Activated naive CD8-positive, alpha-beta T cell treated with anti-CD3 and anti-CD28 coated beads, Interleukin-2, amount 10 ng/mL, durations not matched to agents 7 days and 5 days (primary cell): Measurements from ENCODE around the gene ZNF576. TPM values are rescaled to one million over a fixed set of nuclear protein-coding genes. Genes with fewer than 3 reads are reported as not detected.
"Not testable (repeated sequence)": the region's sequence is repeated elsewhere in the genome, so short reads cannot be mapped to it uniquely, and the experiment has no call there.

Experiments
- ATAC-seq: fragments of 150-1000 bp; cut with Tn5 transposase; one replicate; pipeline ENCODE4 v1.10.0; 2021; ENCODE audit warnings: low read depth, moderate library complexity
- POLR2A ChIA-PET: fragments of 350-600 bp; sonication (Branson Sonifier 250); formaldehyde crosslinking; loops from one replicate; lab custom pipeline; 2021; ENCODE audit warnings: antibody characterized with exemption; lab: Charles Lee
- DNase-seq: peaks from one replicate; pipeline ENCODE4 v3.0.0; 2021
- H3K27ac Mint-ChIP-seq: one replicate; pipeline ENCODE4 v1.8.0; 2022; ENCODE audit warnings: mild to moderate bottlenecking, mixed read lengths
- H3K27me3 Mint-ChIP-seq: one replicate; pipeline ENCODE4 v1.8.0; 2022; ENCODE audit warnings: mild to moderate bottlenecking, moderate library complexity, mixed read lengths
- H3K36me3 Mint-ChIP-seq: one replicate; pipeline ENCODE4 v1.8.0; 2021; ENCODE audit warnings: mild to moderate bottlenecking, mixed read lengths
- H3K4me1 Mint-ChIP-seq: one replicate; pipeline ENCODE4 v1.8.0; 2021; ENCODE audit warnings: mixed read lengths
- H3K4me3 Mint-ChIP-seq: one replicate; pipeline ENCODE4 v1.8.0; 2022; ENCODE audit warnings: mild to moderate bottlenecking, moderate library complexity, mixed read lengths
- H3K9me3 Mint-ChIP-seq: one replicate; pipeline ENCODE4 v1.8.0; 2021; ENCODE audit warnings: mixed read lengths
- total RNA-seq, 2 experiments: library from RNA; stranded (reverse); gene quantifications; one replicate each; pipeline ENCODE4 v1.2.3, GENCODE V29; 2021

Gene ZNF576
- total RNA-seq, 2 experiments from 2014 or later = 15.3 to 17.8 TPM

DNA sequence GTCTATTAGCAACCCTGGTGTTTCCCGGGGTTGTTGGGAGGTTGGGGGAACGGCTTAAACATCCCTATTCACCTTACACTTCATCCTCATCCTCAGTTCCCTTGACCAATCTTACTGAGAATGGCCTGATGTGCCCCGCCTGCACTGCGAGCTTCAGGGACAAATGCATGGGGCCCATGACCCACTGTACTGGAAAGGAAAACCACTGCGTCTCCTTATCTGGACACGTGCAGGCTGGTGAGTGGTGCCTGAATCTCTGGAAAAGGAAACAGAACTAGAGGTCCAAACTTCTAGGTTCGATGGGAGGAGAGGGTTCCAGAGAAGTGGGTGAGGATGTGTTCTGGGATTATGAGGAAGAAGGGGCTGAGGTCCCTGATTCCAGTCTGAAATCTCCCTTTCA, 14.9 kb upstream of the ZNF576 start:
- H3K27ac Mint-ChIP-seq = peak overlapping the region; percentile 96
- H3K27me3 Mint-ChIP-seq = no peaks in the 10 kb centered on the region

GRCh38 chr19:43582495-43582894, 13.9 kb upstream of the ZNF576 start:
- H3K36me3 Mint-ChIP-seq = peaks cover 26% of the 10 kb centered on the region
- H3K4me1 Mint-ChIP-seq = peaks cover 28% of the 10 kb centered on the region
- no peaks in the 10 kb centered on the region for H3K9me3 Mint-ChIP-seq
- POLR2A ChIA-PET = interaction anchor here (0.7 kb wide), 1 partner anchor 50 kb away, joined by 3 read pairs; the partner anchor contains the start of gene ZNF575
- no peak overlapping the region for H3K27ac Mint-ChIP-seq
- no peak for ATAC-seq
- DNase-seq = no peak
- no peaks in the 10 kb centered on the region for H3K27me3 Mint-ChIP-seq
- H3K4me3 Mint-ChIP-seq = no peak overlapping the region

More for the DNA sequence above, 14.9 kb upstream of the ZNF576 start:
- H3K9me3 Mint-ChIP-seq = no peaks in the 10 kb centered on the region
- H3K36me3 Mint-ChIP-seq = peaks cover 26% of the 10 kb centered on the region
- POLR2A ChIA-PET = interaction anchor here (1.0 kb wide), 1 partner anchor 38 kb away, joined by 3 read pairs; no protein-coding TSS in a partner anchor
- H3K4me3 Mint-ChIP-seq = peak overlapping the region; percentile 94
- DNase-seq (no peak), ATAC-seq (no peak)
- peaks cover 30% of the 10 kb centered on the region for H3K4me1 Mint-ChIP-seq

GRCh38 chr19:43584484-43584883, 11.9 kb upstream of the ZNF576 start:
- H3K4me1 Mint-ChIP-seq = peaks cover 25% of the 10 kb centered on the region
- H3K4me3 Mint-ChIP-seq = no peak overlapping the region
- ATAC-seq (no peak), DNase-seq (no peak)
- peak overlapping the region; percentile 88 for H3K27ac Mint-ChIP-seq
- no peaks in the 10 kb centered on the region for H3K9me3 Mint-ChIP-seq
- POLR2A ChIA-PET = interaction anchor here (0.6 to 1.0 kb wide), 2 partner anchors 10 to 56 kb away, joined by 4 to 7 read pairs; no protein-coding TSS in a partner anchor
- peaks cover 26% of the 10 kb centered on the region for H3K36me3 Mint-ChIP-seq
- no peaks in the 10 kb centered on the region for H3K27me3 Mint-ChIP-seq

- H3K36me3 Mint-ChIP-seq = peaks cover 27% of the 10 kb centered on the region
- peak overlapping the region; percentile 32 for H3K27ac Mint-ChIP-seq
- no peaks in the 10 kb centered on the region for H3K27me3 Mint-ChIP-seq
- DNase-seq (no peak), ATAC-seq (no peak)
- peaks cover 27% of the 10 kb centered on the region for H3K4me1 Mint-ChIP-seq
- H3K9me3 Mint-ChIP-seq = no peaks in the 10 kb centered on the region
- no peak overlapping the region for H3K4me3 Mint-ChIP-seq
- POLR2A ChIA-PET = no interaction called here
Observed at GRCh38 chr19:43586346-43586745, 10.0 kb upstream of the ZNF576 start.

DNA sequence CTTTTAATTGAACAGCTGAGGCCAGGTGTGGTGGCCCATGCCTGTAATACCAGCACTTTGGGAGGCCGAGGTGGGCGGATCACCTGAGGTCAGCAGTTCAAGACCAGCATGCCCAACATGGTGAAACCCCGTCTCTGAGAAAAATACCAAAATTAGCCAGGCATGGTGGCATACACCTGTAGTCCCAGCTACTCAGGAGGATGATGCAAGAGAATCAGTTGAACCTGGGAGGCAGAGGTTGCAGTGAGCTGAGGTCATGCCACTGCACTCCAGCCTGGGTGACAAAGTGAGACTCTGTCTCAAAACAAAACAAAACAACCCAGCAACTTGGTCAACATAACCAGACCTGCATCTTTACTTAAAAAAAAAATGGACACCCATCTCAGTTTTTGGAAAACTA, 9.4 kb upstream of the ZNF576 start:
- H3K27ac Mint-ChIP-seq, POLR2A ChIA-PET, ATAC-seq, DNase-seq, H3K4me3 Mint-ChIP-seq, H3K27me3 Mint-ChIP-seq, H3K9me3 Mint-ChIP-seq: not testable (repeated sequence)
- H3K4me1 Mint-ChIP-seq = peaks cover 22% of the 10 kb centered on the region
- peaks cover 27% of the 10 kb centered on the region for H3K36me3 Mint-ChIP-seq

DNA sequence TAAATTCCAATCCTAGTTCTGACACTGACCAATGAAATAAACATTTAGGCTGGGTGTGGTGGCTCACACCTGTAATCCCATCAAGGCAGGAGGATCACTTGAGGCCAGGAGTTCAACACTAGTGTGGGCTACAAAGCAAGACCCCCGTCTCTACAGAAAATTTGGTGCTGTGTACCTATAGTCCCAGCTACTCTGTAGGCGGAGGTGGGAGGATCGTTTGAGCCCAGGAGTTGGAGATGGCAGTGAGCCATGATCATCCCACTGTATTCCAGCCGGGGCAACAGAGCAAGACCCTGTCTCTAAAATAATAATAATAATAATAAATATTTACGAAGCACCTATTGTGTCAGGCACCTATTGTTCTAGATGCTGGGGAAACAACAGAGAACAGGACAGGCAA, 7.1 kb upstream of the ZNF576 start:
- Mint-ChIP-seq H3K9me3 (no peaks in the 10 kb centered on the region), H3K4me1 (peaks cover 24% of the 10 kb centered on the region), H3K27ac (peak overlapping the region; percentile 68), H3K36me3 (peaks cover 27% of the 10 kb centered on the region), H3K27me3 (no peaks in the 10 kb centered on the region), H3K4me3 (no peak overlapping the region)
- POLR2A ChIA-PET = interaction anchor here (0.9 to 1.0 kb wide), 2 partner anchors 10 to 15 kb away, joined by 3 read pairs; no protein-coding TSS in a partner anchor
- no peak for DNase-seq
- ATAC-seq = no peak

- no peak for DNase-seq
Observed at GRCh38 chr19:43589678-43590077, 6.7 kb upstream of the ZNF576 start.

GRCh38 chr19:43591904-43592772, 4.3 kb upstream of the ZNF576 start:
- POLR2A ChIA-PET = no interaction called here
- Mint-ChIP-seq H3K36me3 (peaks cover 10% of the 10 kb centered on the region), H3K4me1 (peaks cover 31% of the 10 kb centered on the region), H3K27ac (no peak overlapping the region), H3K27me3 (no peaks in the 10 kb centered on the region), H3K9me3 (no peaks in the 10 kb centered on the region), H3K4me3 (no peak overlapping the region)
- DNase-seq (no peak), ATAC-seq (no peak)

More at GRCh38 chr19:43589678-43590077, 6.7 kb upstream of the ZNF576 start:
- Mint-ChIP-seq H3K36me3 (peaks cover 24% of the 10 kb centered on the region), H3K27ac (peak overlapping the region; percentile 68), H3K4me1 (peaks cover 21% of the 10 kb centered on the region), H3K27me3 (no peaks in the 10 kb centered on the region), H3K9me3 (no peaks in the 10 kb centered on the region), H3K4me3 (no peak overlapping the region)
- POLR2A ChIA-PET = interaction anchor here (0.9 to 1.0 kb wide), 2 partner anchors 10 to 14 kb away, joined by 3 read pairs; no protein-coding TSS in a partner anchor
- peak; percentile 53 for ATAC-seq

DNA sequence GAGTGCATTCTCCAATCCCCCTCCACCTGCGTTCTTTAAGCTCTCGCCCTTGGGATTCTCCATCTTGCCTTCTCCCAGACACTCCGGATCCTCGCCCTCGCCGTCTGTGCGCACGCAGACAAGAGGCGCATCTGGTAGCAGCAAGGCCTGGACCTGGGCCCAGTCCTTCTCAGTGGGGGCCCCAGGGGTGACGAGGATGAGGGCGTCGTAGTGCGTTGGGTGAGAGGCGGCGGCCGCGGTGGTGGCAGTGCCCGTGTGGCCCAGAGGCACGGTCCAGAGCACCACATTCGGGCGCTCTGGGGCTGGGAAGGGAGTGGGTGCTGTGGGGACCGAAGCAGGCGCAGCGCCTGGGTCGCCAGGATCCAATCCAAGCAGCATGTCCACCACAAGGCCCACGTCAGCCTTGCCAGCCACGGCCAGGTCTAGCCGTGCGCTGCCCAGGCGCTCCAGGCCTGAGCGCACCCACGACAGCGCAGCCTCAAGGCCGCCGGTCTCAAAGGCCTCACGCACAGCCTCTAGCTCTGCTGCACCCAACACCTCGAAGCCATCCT, 3.5 kb upstream of the ZNF576 start:
- H3K9me3 Mint-ChIP-seq = no peaks in the 10 kb centered on the region
- ATAC-seq (no peak), DNase-seq (no peak)
- H3K27me3 Mint-ChIP-seq = no peaks in the 10 kb centered on the region
- peak overlapping the region; percentile 70 for H3K27ac Mint-ChIP-seq
- POLR2A ChIA-PET = interaction anchor here (1.0 kb wide), 1 partner anchor 38 kb away, joined by 3 read pairs; no protein-coding TSS in a partner anchor
- H3K4me1 Mint-ChIP-seq = peaks cover 38% of the 10 kb centered on the region
- H3K4me3 Mint-ChIP-seq = no peak overlapping the region
- peaks cover 10% of the 10 kb centered on the region for H3K36me3 Mint-ChIP-seq

GRCh38 chr19:43594081-43594697, 2.2 kb upstream of the ZNF576 start:
- Mint-ChIP-seq H3K36me3 (peaks cover 8% of the 10 kb centered on the region), H3K4me3 (peak overlapping the region; percentile 59), H3K27ac (peak overlapping the region; percentile 28), H3K9me3 (no peaks in the 10 kb centered on the region), H3K4me1 (peaks cover 44% of the 10 kb centered on the region), H3K27me3 (no peaks in the 10 kb centered on the region)
- POLR2A ChIA-PET = interaction anchor here (0.6 to 4.4 kb wide), 19 partner anchors 10 to 586 kb away, joined by 3 to 45 read pairs (median 4); partner anchors contain the start of genes PHLDB3, PINLYP, XRCC1 and ZNF575
- ATAC-seq (no peak), DNase-seq (no peak)

- ATAC-seq (peak; percentile 55), DNase-seq (peak; percentile 84)
- H3K27ac Mint-ChIP-seq = peak overlapping the region; percentile 97
- H3K4me1 Mint-ChIP-seq = peaks cover 39% of the 10 kb centered on the region
- no peaks in the 10 kb centered on the region for H3K9me3 Mint-ChIP-seq
- POLR2A ChIA-PET = interaction anchor here (0.6 to 4.4 kb wide), 21 partner anchors 11 to 585 kb away, joined by 3 to 45 read pairs (median 4); partner anchors contain the start of genes PHLDB3, PINLYP, XRCC1 and ZNF428
- H3K36me3 Mint-ChIP-seq = peaks cover 6% of the 10 kb centered on the region
- no peaks in the 10 kb centered on the region for H3K27me3 Mint-ChIP-seq
- peak overlapping the region; percentile 94 for H3K4me3 Mint-ChIP-seq
Observed at GRCh38 chr19:43594710-43595604, 1.4 kb upstream of the ZNF576 start.

DNA sequence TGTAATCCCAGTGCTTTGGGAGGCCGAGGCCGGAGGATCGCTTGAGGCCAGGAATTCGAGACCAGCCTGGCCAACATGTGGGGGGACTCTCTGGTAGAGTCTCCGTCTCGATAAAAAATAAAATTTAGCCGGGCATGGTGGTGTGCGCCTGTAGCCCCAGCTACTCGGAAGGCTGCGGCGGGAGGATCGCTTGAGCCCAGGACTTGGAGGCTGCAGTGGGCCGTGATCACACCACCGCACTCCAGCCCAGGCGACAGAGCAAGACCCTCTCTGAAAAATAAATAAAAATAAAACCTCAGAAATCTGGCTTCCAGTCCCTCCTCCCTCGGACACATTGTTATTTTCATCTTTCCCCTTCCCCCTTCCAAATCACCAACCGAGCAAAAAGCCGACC, 793 bp upstream of the ZNF576 start:
- H3K9me3 Mint-ChIP-seq = no peaks in the 10 kb centered on the region
- H3K4me3 Mint-ChIP-seq = peak overlapping the region; percentile 94
- H3K27ac Mint-ChIP-seq = peak overlapping the region; percentile 97
- DNase-seq = no peak
- ATAC-seq = peak; percentile 8
- no peaks in the 10 kb centered on the region for H3K27me3 Mint-ChIP-seq
- peaks cover 6% of the 10 kb centered on the region for H3K36me3 Mint-ChIP-seq
- H3K4me1 Mint-ChIP-seq = peaks cover 37% of the 10 kb centered on the region
- POLR2A ChIA-PET = interaction anchor here (0.6 to 4.4 kb wide), 17 partner anchors 15 to 189 kb away, joined by 3 to 45 read pairs (median 5); partner anchors contain the start of genes PINLYP, SMG9, XRCC1 and ZNF428
